ENCODE measurements around the gene CHAMP1. TPM values are rescaled to one million over a fixed set of nuclear protein-coding genes. Genes with fewer than 3 reads are reported as not detected.

The CHAMP1 gene
- total RNA-seq, 1 donor: 9.4 TPM

DNA sequence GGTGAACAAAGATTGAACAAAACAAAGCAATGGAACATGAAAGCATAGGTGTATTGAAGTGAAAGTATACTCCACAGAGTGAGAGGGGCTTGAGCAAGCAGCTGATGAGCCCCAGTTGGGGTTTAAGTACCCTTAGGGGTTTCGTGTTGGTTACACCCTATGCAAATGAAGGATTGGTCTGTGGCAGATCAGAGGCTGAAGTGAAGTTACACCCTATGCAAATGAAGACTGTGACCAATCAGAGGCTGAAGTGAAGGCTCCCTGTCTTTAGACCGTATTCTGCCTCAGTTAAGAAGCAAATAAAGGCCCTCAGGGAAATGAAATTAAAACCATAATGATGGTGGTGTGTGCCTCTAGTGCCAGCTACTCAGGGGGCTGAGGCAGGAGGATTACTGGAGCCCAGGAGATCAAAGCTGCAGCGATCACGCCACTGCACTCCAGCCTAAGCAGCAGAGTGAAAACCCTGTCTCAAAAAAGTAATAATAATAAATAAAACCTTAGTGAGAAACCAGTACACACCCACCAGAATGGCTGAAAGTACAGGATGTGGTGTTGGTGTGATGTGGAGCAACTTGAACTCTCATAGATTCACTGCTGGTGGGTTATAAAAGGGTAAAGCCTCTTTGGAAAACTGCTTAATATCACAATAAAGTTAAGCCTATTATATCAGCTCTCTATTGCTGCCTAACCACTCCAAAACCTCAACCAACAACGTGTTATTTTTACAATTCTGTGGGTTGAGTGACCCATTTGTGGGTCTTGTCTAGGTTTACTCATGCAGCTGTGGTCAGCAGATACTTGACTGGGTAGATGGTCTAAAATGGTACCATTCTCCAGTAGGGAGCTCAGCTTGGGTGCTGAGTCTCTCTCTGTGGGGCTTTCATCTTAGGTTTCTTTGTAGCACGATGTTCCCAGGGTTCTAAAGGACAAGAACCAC is 45.7 kb upstream of the CHAMP1 start:
- Histone ChIP-seq H3K4me3 (ENCODE audit: insufficient read depth, low read length) (no peak overlapping the region), H3K4me1 (ENCODE audit: insufficient read depth, low read length) (peaks cover 43% of the 10 kb centered on the region), H4K20me1 (ENCODE audit: insufficient read depth, low read length) (no peaks in the 10 kb centered on the region), H3K27me3 (ENCODE audit: insufficient read depth, low read length) (no peaks in the 10 kb centered on the region), H3K4me2 (ENCODE audit: insufficient read depth, low read length) (no peak overlapping the region), H3K79me2 (ENCODE audit: insufficient read depth, low read length) (peaks cover 10% of the 10 kb centered on the region), H3K36me3 (ENCODE audit: insufficient read depth, low read length) (peaks cover 72% of the 10 kb centered on the region), H3K27ac (ENCODE audit: low read depth, low read length) (peak overlapping the region; percentile 20), H3K9me3 (ENCODE audit: low read depth, low read length) (no peaks in the 10 kb centered on the region), H2AFZ (ENCODE audit: low read length) (no peak overlapping the region)
- peak; percentile 51 for DNase-seq (ENCODE audit: insufficient read length, low spot score, missing footprints)
- TF ChIP-seq, protein P1, sequence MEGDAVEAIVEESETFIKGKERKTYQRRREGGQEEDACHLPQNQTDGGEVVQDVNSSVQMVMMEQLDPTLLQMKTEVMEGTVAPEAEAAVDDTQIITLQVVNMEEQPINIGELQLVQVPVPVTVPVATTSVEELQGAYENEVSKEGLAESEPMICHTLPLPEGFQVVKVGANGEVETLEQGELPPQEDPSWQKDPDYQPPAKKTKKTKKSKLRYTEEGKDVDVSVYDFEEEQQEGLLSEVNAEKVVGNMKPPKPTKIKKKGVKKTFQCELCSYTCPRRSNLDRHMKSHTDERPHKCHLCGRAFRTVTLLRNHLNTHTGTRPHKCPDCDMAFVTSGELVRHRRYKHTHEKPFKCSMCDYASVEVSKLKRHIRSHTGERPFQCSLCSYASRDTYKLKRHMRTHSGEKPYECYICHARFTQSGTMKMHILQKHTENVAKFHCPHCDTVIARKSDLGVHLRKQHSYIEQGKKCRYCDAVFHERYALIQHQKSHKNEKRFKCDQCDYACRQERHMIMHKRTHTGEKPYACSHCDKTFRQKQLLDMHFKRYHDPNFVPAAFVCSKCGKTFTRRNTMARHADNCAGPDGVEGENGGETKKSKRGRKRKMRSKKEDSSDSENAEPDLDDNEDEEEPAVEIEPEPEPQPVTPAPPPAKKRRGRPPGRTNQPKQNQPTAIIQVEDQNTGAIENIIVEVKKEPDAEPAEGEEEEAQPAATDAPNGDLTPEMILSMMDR (IDR thresholded peaks at IDR 0.05; ENCODE audit: extremely low read depth, low read depth, low read length): no peak

DNA sequence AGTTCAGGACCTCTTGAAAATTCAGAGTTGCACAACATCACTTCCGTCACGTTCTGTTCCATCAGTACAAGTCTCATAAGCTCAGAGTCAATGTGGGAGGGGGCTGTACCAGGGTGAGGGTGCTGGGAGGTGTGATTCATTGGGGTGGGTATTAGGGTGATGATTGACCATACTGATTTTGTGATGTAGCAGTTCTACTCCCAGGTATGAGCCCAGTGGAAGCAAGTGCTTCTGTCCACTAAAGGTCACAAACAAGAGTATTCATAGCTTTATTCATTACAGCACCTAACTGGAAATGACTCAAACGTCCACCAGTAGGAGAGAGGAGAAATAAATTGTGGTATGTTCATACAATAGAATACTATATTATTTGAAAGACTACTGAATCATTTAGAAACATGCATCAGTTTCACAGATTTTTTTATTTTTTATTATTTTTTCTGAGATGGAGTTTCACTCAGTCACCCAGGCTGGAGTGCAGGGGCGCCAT is 45.0 kb upstream of the CHAMP1 start:
- peaks cover 35% of the 10 kb centered on the region for H3K4me1 ChIP-seq (ENCODE audit: insufficient read depth, low read length)
- H3K4me3 ChIP-seq (ENCODE audit: insufficient read depth, low read length): no peak overlapping the region
- peaks cover 10% of the 10 kb centered on the region for H3K79me2 ChIP-seq (ENCODE audit: insufficient read depth, low read length)
- H3K9me3 ChIP-seq (ENCODE audit: low read depth, low read length): no peaks in the 10 kb centered on the region
- no peaks in the 10 kb centered on the region for H3K27me3 ChIP-seq (ENCODE audit: insufficient read depth, low read length)
- peak overlapping the region; percentile 3 for H3K27ac ChIP-seq (ENCODE audit: low read depth, low read length)
- H3K36me3 ChIP-seq (ENCODE audit: insufficient read depth, low read length): peaks cover 74% of the 10 kb centered on the region
- DNase-seq (ENCODE audit: insufficient read length, low spot score, missing footprints): peak; percentile 9
- H4K20me1 ChIP-seq (ENCODE audit: insufficient read depth, low read length): no peaks in the 10 kb centered on the region
- H3K4me2 ChIP-seq (ENCODE audit: insufficient read depth, low read length): no peak overlapping the region
- H2AFZ ChIP-seq (ENCODE audit: low read length): no peak overlapping the region
- TF ChIP-seq, protein P1 (IDR thresholded peaks at IDR 0.05; ENCODE audit: extremely low read depth, low read depth, low read length): no peak

DNA sequence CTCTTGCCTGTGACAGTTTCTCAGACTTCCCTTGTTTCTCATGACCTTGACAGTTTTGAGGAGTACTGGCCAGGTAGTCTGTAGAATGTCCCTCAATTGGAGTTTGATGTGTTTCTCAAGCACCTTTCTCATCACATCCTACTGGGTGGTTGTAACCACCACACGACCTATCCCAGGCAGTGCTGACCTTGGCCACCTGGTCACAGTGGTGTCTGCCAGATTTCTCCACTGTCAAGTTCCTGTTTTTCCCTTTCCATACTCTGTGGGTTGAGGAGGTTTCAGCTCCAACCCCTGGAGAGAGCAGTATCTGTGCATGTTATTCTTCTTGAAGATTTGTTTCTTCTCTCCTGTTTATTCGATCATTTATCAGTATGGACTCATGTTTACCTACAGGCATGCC is 41.3 kb upstream of the CHAMP1 start:
- peaks cover 76% of the 10 kb centered on the region for H3K36me3 ChIP-seq (ENCODE audit: insufficient read depth, low read length)

More for the DNA sequence above, 41.3 kb upstream of the CHAMP1 start:
- no peak overlapping the region for H3K4me2 ChIP-seq (ENCODE audit: insufficient read depth, low read length)
- peaks cover 5% of the 10 kb centered on the region for H3K79me2 ChIP-seq (ENCODE audit: insufficient read depth, low read length)
- H3K27ac ChIP-seq (ENCODE audit: low read depth, low read length): no peak overlapping the region
- H3K4me3 ChIP-seq (ENCODE audit: insufficient read depth, low read length): no peak overlapping the region
- DNase-seq (ENCODE audit: insufficient read length, low spot score, missing footprints): no peak
- H4K20me1 ChIP-seq (ENCODE audit: insufficient read depth, low read length): no peaks in the 10 kb centered on the region
- H3K4me1 ChIP-seq (ENCODE audit: insufficient read depth, low read length): peaks cover 14% of the 10 kb centered on the region
- TF ChIP-seq, protein P1 (IDR thresholded peaks at IDR 0.05; ENCODE audit: extremely low read depth, low read depth, low read length): no peak
- H3K27me3 ChIP-seq (ENCODE audit: insufficient read depth, low read length): no peaks in the 10 kb centered on the region
- H3K9me3 ChIP-seq (ENCODE audit: low read depth, low read length): no peaks in the 10 kb centered on the region
- H2AFZ ChIP-seq (ENCODE audit: low read length): no peak overlapping the region
